ENCODE measurements around the gene C5orf63.
"Not testable (repeated sequence)": the region's sequence is repeated elsewhere in the genome, so short reads cannot be mapped to it uniquely, and the experiment has no call there.

C5orf63 gene

GRCh38 chr5:127030259-127031146, 42.8 kb downstream of the C5orf63 start, which contains the start of gene MARCHF3:
Gene MARCHF3 (minus strand): TSS chr5:127030558. CDS start chr5:126918171, 112,387 bp downstream.
- DNase-seq, result peak; percentile 77

GRCh38 chr5:127029581-127030258, 43.6 kb downstream of the C5orf63 start:
- no peak for DNase-seq

- no peak for DNase-seq
These were observed 44.4 kb downstream of the C5orf63 start for GRCh38 chr5:127028822-127029457.

GRCh38 chr5:127027539-127027938, 45.8 kb downstream of the C5orf63 start:
- no peak for DNase-seq

- no peak for DNase-seq
These were observed 47.1 kb downstream of the C5orf63 start for GRCh38 chr5:127026166-127026565.

GRCh38 chr5:127025467-127025866, 47.8 kb downstream of the C5orf63 start:
- DNase-seq, result no peak

- DNase-seq, result no peak
These were observed 48.5 kb downstream of the C5orf63 start for GRCh38 chr5:127024821-127025220.

GRCh38 chr5:127023552-127024191, 49.6 kb downstream of the C5orf63 start:
- not testable (repeated sequence) for DNase-seq

GRCh38 chr5:127022846-127023245, 50.5 kb downstream of the C5orf63 start:
- no peak for DNase-seq

GRCh38 chr5:127019928-127020327, 53.4 kb downstream of the C5orf63 start:
- no peak for DNase-seq

- DNase-seq, result not testable (repeated sequence)
These were observed 56.6 kb downstream of the C5orf63 start for GRCh38 chr5:127016722-127017121.

- no peak for DNase-seq
These were observed 57.6 kb downstream of the C5orf63 start for GRCh38 chr5:127015716-127016115.

- DNase-seq, result no peak
These were observed 58.7 kb downstream of the C5orf63 start for GRCh38 chr5:127014573-127014972.

- DNase-seq, result no peak
These were observed 59.9 kb downstream of the C5orf63 start for GRCh38 chr5:127013407-127013806.

- DNase-seq, result no peak
These were observed 60.4 kb downstream of the C5orf63 start for GRCh38 chr5:127012916-127013315.

GRCh38 chr5:127011961-127012644, 61.2 kb downstream of the C5orf63 start:
- DNase-seq, result no peak

GRCh38 chr5:127011153-127011552, 62.1 kb downstream of the C5orf63 start:
- no peak for DNase-seq

- DNase-seq, result no peak
These were observed 62.9 kb downstream of the C5orf63 start for GRCh38 chr5:127010362-127010761.

- no peak for DNase-seq
These were observed 63.5 kb downstream of the C5orf63 start for GRCh38 chr5:127009784-127010183.

- DNase-seq, result no peak
These were observed 64.9 kb downstream of the C5orf63 start for GRCh38 chr5:127008300-127008975.

- no peak for DNase-seq
These were observed 65.8 kb downstream of the C5orf63 start for GRCh38 chr5:127007522-127007921.

- DNase-seq, result no peak
These were observed 66.6 kb downstream of the C5orf63 start for GRCh38 chr5:127006744-127007143.
